HepG2 (cell line): ENCODE data around the gene PRR35. TPM values are rescaled to one million over a fixed set of nuclear protein-coding genes. Genes with fewer than 3 reads are reported as not detected.

Experiments used
- ATF7-NPFF ChIP-seq: sonication (generic); formaldehyde crosslinking; IDR thresholded peaks from 2 replicates; pipeline ENCODE4 v1.8.1; 2023; ENCODE audit warnings: mild to moderate bottlenecking, low read depth, missing genetic modification reagents, moderate library complexity
- BRD4 ChIP-seq: sonication (generic); formaldehyde crosslinking; IDR thresholded peaks from 2 replicates; pipeline ENCODE4 v1.4.0; 2020; ENCODE audit warnings: missing genetic modification reagents
- EZH2 ChIP-seq: conservative IDR thresholded peaks from 2 replicates; pipeline ENCODE4 v1.6.1; 2012; ENCODE audit warnings: mild to moderate bottlenecking, low read depth, low read length, moderate library complexity
- JARID2 ChIP-seq: sonication (generic); formaldehyde crosslinking; IDR thresholded peaks from 2 replicates; pipeline ENCODE4 v1.8.1; 2023; ENCODE audit warnings: missing genetic modification reagents, inconsistent platforms; ENCODE audit not compliant: insufficient replicate concordance
- KDM1A ChIP-seq: IDR thresholded peaks from 2 replicates; pipeline ENCODE4 v1.6.1; 2016; ENCODE audit warnings: missing compliant biosample characterization
- MAFF ChIP-seq: IDR thresholded peaks from 2 replicates; pipeline ENCODE4 v1.6.1; 2011; ENCODE audit warnings: low read depth, low read length, improper control_type of control experiment
- NFATC3 ChIP-seq: sonication (generic); formaldehyde crosslinking; IDR thresholded peaks from 2 replicates; pipeline ENCODE4 v1.5.1; 2020; ENCODE audit warnings: mild to moderate bottlenecking, missing genetic modification reagents
- NFKB2 ChIP-seq: sonication (generic); formaldehyde crosslinking; IDR thresholded peaks from 2 replicates; pipeline ENCODE4 v1.4.0; 2020; ENCODE audit warnings: missing genetic modification reagents, borderline replicate concordance
- PRPF4 ChIP-seq: fragments of 200-400 bp; formaldehyde crosslinking; IDR thresholded peaks from 2 replicates; pipeline ENCODE4 v1.6.1; 2016; ENCODE audit warnings: low read length, low read depth; ENCODE audit not compliant: poor library complexity, severe bottlenecking
- RARG ChIP-seq: sonication (generic); formaldehyde crosslinking; IDR thresholded peaks from 2 replicates; pipeline ENCODE4 v1.4.0; 2020; ENCODE audit warnings: low read depth, mild to moderate bottlenecking, missing genetic modification reagents
- SKI ChIP-seq: fragments of 450-650 bp; IDR thresholded peaks from one replicate; pipeline ENCODE4 v1.6.1; 2018; ENCODE audit warnings: mild to moderate bottlenecking; ENCODE audit not compliant: partially characterized antibody
- TAF1 ChIP-seq: sonication (generic); formaldehyde crosslinking; IDR thresholded peaks from 2 replicates; pipeline ENCODE4 v1.4.0; 2020; ENCODE audit warnings: missing genetic modification reagents
- ZBTB43 ChIP-seq: sonication (generic); formaldehyde crosslinking; conservative IDR thresholded peaks from 2 replicates; pipeline ENCODE4 v1.4.0; 2020; ENCODE audit warnings: missing genetic modification reagents
- ZNF317 ChIP-seq: sonication (generic); formaldehyde crosslinking; IDR thresholded peaks from 2 replicates; pipeline ENCODE4 v1.5.0; 2020; ENCODE audit warnings: mild to moderate bottlenecking, missing genetic modification reagents
- ZNF335 ChIP-seq: sonication (generic); formaldehyde crosslinking; IDR thresholded peaks from 2 replicates; pipeline ENCODE4 v1.4.0; 2020; ENCODE audit warnings: missing genetic modification reagents
- ZNF337 ChIP-seq: sonication (generic); formaldehyde crosslinking; IDR thresholded peaks from 2 replicates; pipeline ENCODE4 v1.5.1; 2020; ENCODE audit warnings: missing genetic modification reagents, low read depth, mild to moderate bottlenecking, borderline replicate concordance
- ZNF678 ChIP-seq: sonication (generic); formaldehyde crosslinking; IDR thresholded peaks from 2 replicates; pipeline ENCODE4 v1.4.0; 2020; ENCODE audit warnings: mild to moderate bottlenecking, missing genetic modification reagents
- ZNF749 ChIP-seq: sonication (generic); formaldehyde crosslinking; IDR thresholded peaks from 2 replicates; pipeline ENCODE4 v1.8.0; 2022; ENCODE audit warnings: mild to moderate bottlenecking, missing genetic modification reagents, moderate library complexity, borderline replicate concordance
- ZNF775 ChIP-seq: sonication (generic); formaldehyde crosslinking; IDR thresholded peaks from 2 replicates; pipeline ENCODE4 v1.4.0; 2020; ENCODE audit warnings: missing genetic modification reagents, mild to moderate bottlenecking, moderate library complexity, borderline replicate concordance
- ZSCAN30 ChIP-seq: sonication (generic); formaldehyde crosslinking; IDR thresholded peaks from 2 replicates; pipeline ENCODE4 v1.5.0; 2020; ENCODE audit warnings: mild to moderate bottlenecking, missing genetic modification reagents
- polyA plus RNA-seq, 8 experiments: library from polyadenylated mRNA; depleted of rRNA in 3 of 8; stranded (reverse) in 7 of 8; unstranded in 1 of 8; fragments of >200 nt; fragmentation: Illumina TruSeq in 4 of 8; extraction: Trizol in 4 of 8; gene quantifications; 2 replicates each; pipeline versions ENCODE4 v1.2.1 to v1.2.3, GENCODE V29; 2011 to 2016; ENCODE audit warnings: low read depth in 4 of 8, missing spikeins in 1 of 8, mixed read lengths in 1 of 8; ENCODE audit not compliant: insufficient read depth in 1 of 8
- total RNA-seq, 5 experiments: library from RNA; depleted of rRNA; stranded (reverse); fragments of >200 nt; fragmentation: Illumina TruSeq; extraction: Trizol; gene quantifications; 2 replicates each; pipeline ENCODE4 v1.2.3, GENCODE V29; 2016; ENCODE audit warnings: low read depth in 1 of 5
- TF ChIP-seq, protein P1 (sequence below): sonication (generic); formaldehyde crosslinking; IDR thresholded peaks from 2 replicates; pipeline ENCODE4 v1.4.0; 2020; ENCODE audit warnings: missing genetic modification reagents, borderline replicate concordance
- TF ChIP-seq, protein P2 (sequence below): sonication (generic); formaldehyde crosslinking; IDR thresholded peaks from 2 replicates; pipeline ENCODE4 v1.5.1; 2020; ENCODE audit warnings: missing genetic modification reagents, mild to moderate bottlenecking, borderline replicate concordance

The PRR35 gene
- total and polyA plus RNA-seq, 2 of the 13 experiments (the other 11 are each of a cell fraction or from before 2014, with no cell fraction given), result 0.07 to 0.16 TPM

DNA sequence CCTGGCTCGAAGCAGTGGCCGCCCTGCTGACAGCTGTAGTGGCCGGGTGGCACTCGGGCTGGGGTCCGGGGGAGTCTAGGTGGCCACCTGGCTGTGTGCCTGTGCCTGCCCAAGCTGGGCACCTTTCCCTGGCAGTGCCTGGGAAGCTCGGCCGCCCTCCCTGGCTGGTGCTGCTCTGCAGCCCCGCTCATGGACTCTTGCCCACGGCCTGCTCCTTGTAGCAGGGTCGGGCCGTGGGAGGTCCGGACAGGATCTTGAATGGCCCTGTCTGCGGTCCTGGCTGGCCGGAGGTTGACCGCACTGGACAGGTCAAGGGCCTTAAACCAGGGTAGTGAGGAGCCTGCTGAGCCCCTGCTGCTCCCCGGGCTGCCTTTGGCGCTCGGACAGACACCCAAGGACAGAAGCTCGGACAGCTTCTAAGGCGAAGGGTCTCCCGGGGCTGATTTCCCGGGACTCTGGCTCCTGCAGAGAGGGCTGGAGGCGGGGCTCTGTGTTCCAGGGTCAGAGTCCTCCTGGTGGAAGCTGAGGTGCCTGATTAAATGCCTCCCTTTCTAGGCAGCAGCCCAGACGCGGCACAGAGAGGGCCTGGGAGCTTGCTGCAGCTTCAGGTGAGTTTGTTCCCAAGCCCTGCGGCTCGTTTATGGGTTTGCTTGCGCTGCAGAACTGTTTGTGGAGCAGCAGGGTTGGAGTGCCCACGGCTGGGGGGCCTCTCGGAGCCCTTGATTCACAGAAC, 26.6 kb upstream of the PRR35 start (continued):
- TF ChIP-seq ZNF775 (CRISPR knock-in tag) (no peak), SKI (peak; percentile 4), ZNF317 (CRISPR knock-in tag) (no peak), MAFF (no peak), EZH2 (no peak), ZBTB43 (no peak), KDM1A (CRISPR knock-in tag) (no peak), ZSCAN30 (CRISPR knock-in tag) (no peak), NFKB2 (CRISPR knock-in tag) (no peak; the same call in 1 of the 2 replicates), JARID2 (CRISPR knock-in tag) (no peak), NFATC3 (CRISPR knock-in tag) (0 out of 2 replicates have a peak, but pooled peaks have one; percentile 23), PRPF4 (no peak), TAF1 (CRISPR knock-in tag) (peak; percentile 46; the same call in 1 of the 2 replicates), RARG (CRISPR knock-in tag) (no peak), ZNF337 (CRISPR knock-in tag) (0 out of 2 replicates have a peak, but pooled peaks have one; percentile 26), ZNF335 (peak; percentile 80), BRD4 (CRISPR knock-in tag) (0 out of 2 replicates have a peak, but pooled peaks have one; percentile 44), ZNF749 (CRISPR knock-in tag) (no peak), ZNF678 (CRISPR knock-in tag) (no peak), ATF7-NPFF (CRISPR knock-in tag) (no peak)
- TF ChIP-seq, protein P1, sequence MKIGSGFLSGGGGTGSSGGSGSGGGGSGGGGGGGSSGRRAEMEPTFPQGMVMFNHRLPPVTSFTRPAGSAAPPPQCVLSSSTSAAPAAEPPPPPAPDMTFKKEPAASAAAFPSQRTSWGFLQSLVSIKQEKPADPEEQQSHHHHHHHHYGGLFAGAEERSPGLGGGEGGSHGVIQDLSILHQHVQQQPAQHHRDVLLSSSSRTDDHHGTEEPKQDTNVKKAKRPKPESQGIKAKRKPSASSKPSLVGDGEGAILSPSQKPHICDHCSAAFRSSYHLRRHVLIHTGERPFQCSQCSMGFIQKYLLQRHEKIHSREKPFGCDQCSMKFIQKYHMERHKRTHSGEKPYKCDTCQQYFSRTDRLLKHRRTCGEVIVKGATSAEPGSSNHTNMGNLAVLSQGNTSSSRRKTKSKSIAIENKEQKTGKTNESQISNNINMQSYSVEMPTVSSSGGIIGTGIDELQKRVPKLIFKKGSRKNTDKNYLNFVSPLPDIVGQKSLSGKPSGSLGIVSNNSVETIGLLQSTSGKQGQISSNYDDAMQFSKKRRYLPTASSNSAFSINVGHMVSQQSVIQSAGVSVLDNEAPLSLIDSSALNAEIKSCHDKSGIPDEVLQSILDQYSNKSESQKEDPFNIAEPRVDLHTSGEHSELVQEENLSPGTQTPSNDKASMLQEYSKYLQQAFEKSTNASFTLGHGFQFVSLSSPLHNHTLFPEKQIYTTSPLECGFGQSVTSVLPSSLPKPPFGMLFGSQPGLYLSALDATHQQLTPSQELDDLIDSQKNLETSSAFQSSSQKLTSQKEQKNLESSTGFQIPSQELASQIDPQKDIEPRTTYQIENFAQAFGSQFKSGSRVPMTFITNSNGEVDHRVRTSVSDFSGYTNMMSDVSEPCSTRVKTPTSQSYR (CRISPR knock-in tag), result 0 out of 2 replicates have a peak, but pooled peaks have one; percentile 8
- TF ChIP-seq, protein P2, sequence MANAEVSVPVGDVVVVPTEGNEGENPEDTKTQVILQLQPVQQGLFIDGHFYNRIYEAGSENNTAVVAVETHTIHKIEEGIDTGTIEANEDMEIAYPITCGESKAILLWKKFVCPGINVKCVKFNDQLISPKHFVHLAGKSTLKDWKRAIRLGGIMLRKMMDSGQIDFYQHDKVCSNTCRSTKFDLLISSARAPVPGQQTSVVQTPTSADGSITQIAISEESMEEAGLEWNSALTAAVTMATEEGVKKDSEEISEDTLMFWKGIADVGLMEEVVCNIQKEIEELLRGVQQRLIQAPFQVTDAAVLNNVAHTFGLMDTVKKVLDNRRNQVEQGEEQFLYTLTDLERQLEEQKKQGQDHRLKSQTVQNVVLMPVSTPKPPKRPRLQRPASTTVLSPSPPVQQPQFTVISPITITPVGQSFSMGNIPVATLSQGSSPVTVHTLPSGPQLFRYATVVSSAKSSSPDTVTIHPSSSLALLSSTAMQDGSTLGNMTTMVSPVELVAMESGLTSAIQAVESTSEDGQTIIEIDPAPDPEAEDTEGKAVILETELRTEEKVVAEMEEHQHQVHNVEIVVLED (CRISPR knock-in tag), result peak; percentile 47; the same call in 1 of the 2 replicates
